Muscle of back (tissue), 11 donors: ENCODE results near the gene STMN1. TPM values are rescaled to one million over a fixed set of nuclear protein-coding genes. Genes with fewer than 3 reads are reported as not detected.

Experiments
- DNase-seq, 3 donors: peaks; one replicate each; pipeline versions ENCODE4 v3.0.0 to v3.0.0-alpha.2; 2013
- polyA plus RNA-seq, 10 donors: library from polyadenylated mRNA; unstranded; fragments of 120-200 nt; gene quantifications; one replicate each; pipeline ENCODE4 v1.2.1, GENCODE V29; 2013; ENCODE audit not compliant: insufficient read length in 10 of 10

Gene STMN1
- polyA plus RNA-seq, 10 donors, result 402 to 727 (median 524) TPM

- no peak for DNase-seq
Observed at GRCh38 chr1:25871704-25872494, 34.3 kb downstream of the STMN1 start.

- DNase-seq, result no peak
Observed at GRCh38 chr1:25871086-25871703, 35.0 kb downstream of the STMN1 start.

- DNase-seq, result no peak
Observed at GRCh38 chr1:25870614-25871013, 35.6 kb downstream of the STMN1 start.

GRCh38 chr1:25869909-25870606 lies 36.2 kb downstream of the STMN1 start:
- no peak for DNase-seq

GRCh38 chr1:25867210-25867991 lies 38.8 kb downstream of the STMN1 start:
- DNase-seq, result no peak

GRCh38 chr1:25866288-25866687 lies 39.9 kb downstream of the STMN1 start:
- no peak for DNase-seq

GRCh38 chr1:25864434-25864833 lies 41.8 kb downstream of the STMN1 start:
- DNase-seq, result no peak

GRCh38 chr1:25863486-25864262 lies 42.5 kb downstream of the STMN1 start:
- DNase-seq, result no peak

- no peak for DNase-seq
Observed at GRCh38 chr1:25862785-25863485, 43.3 kb downstream of the STMN1 start.

GRCh38 chr1:25861316-25862286 lies 44.6 kb downstream of the STMN1 start:
- DNase-seq, result peak in 1 of 3 donors; percentile 44

GRCh38 chr1:25858906-25859789 lies 47.1 kb downstream of the STMN1 start, which contains the start of gene AUNIP:
AUNIP (minus strand) TSS chr1:25859457; CDS start chr1:25859357, 100 bp downstream.
- DNase-seq, result peak; percentile 80 to 95 (median 90)

- no peak for DNase-seq
Observed at GRCh38 chr1:25858494-25858893, 47.7 kb downstream of the STMN1 start.

- no peak for DNase-seq
Observed at GRCh38 chr1:25856856-25857255, 49.4 kb downstream of the STMN1 start.

- no peak for DNase-seq
Observed at GRCh38 chr1:25854554-25854953, 51.7 kb downstream of the STMN1 start.
